HEK293 (cell line): ENCODE data around the gene CXCL17.

Experiments used
- FEZF1 ChIP-seq: fragments of 450-650 bp; formaldehyde crosslinking; IDR thresholded peaks from 2 replicates; pipeline ENCODE4 v1.5.1; 2016; ENCODE audit warnings: missing biosample characterization, missing genetic modification characterization
- KLF1 ChIP-seq: fragments of 450-650 bp; formaldehyde crosslinking; IDR thresholded peaks from 2 replicates; pipeline ENCODE4 v1.5.1; 2016; ENCODE audit warnings: missing biosample characterization, missing genetic modification characterization
- KLF10 ChIP-seq: fragments of 450-650 bp; IDR thresholded peaks from 2 replicates; pipeline ENCODE4 v1.5.1; 2018; ENCODE audit warnings: missing biosample characterization, mild to moderate bottlenecking, missing genetic modification characterization
- REPIN1 ChIP-seq: fragments of 450-650 bp; formaldehyde crosslinking; IDR thresholded peaks from 2 replicates; pipeline ENCODE4 v1.5.1; 2017; ENCODE audit warnings: missing biosample characterization, missing genetic modification characterization, low read depth
- SETDB1 ChIP-seq: IDR thresholded peaks from one replicate; pipeline ENCODE4 v1.6.1; 2017; ENCODE audit warnings: mild to moderate bottlenecking, low read length, moderate library complexity, mixed read lengths; ENCODE audit not compliant: insufficient read length
- WT1 ChIP-seq: fragments of 450-650 bp; formaldehyde crosslinking; IDR thresholded peaks from 2 replicates; pipeline ENCODE4 v1.5.1; 2016; ENCODE audit warnings: missing biosample characterization, missing genetic modification characterization
- YY2 ChIP-seq: fragments of 450-650 bp; formaldehyde crosslinking; IDR thresholded peaks from 2 replicates; pipeline ENCODE4 v1.5.1; 2016; ENCODE audit warnings: missing biosample characterization, missing genetic modification characterization
- ZBTB1 ChIP-seq: fragments of 450-650 bp; formaldehyde crosslinking; IDR thresholded peaks from 2 replicates; pipeline ENCODE4 v1.5.1; 2016; ENCODE audit warnings: missing biosample characterization, missing genetic modification characterization
- ZBTB17 ChIP-seq: fragments of 450-650 bp; formaldehyde crosslinking; IDR thresholded peaks from 2 replicates; pipeline ENCODE4 v1.5.1; 2016; ENCODE audit warnings: missing biosample characterization, missing genetic modification characterization
- ZBTB8A ChIP-seq: fragments of 450-650 bp; formaldehyde crosslinking; IDR thresholded peaks from 2 replicates; pipeline ENCODE4 v1.5.1; 2016; ENCODE audit warnings: missing biosample characterization, missing genetic modification characterization
- ZFP41 ChIP-seq: fragments of 450-650 bp; formaldehyde crosslinking; IDR thresholded peaks from 2 replicates; pipeline ENCODE4 v1.5.1; 2016; ENCODE audit warnings: missing biosample characterization, missing genetic modification characterization, borderline replicate concordance
- ZFP69B ChIP-seq: fragments of 450-650 bp; formaldehyde crosslinking; IDR thresholded peaks from 2 replicates; pipeline ENCODE4 v1.5.1; 2016; ENCODE audit warnings: missing biosample characterization, missing genetic modification characterization
- ZNF10 ChIP-seq: fragments of 450-650 bp; formaldehyde crosslinking; IDR thresholded peaks from 2 replicates; pipeline ENCODE4 v1.5.1; 2017; ENCODE audit warnings: missing biosample characterization, missing genetic modification characterization
- ZNF114 ChIP-seq: fragments of 450-650 bp; formaldehyde crosslinking; IDR thresholded peaks from 2 replicates; pipeline ENCODE4 v1.5.0; 2017; ENCODE audit warnings: missing biosample characterization, missing genetic modification characterization
- ZNF138 ChIP-seq: fragments of 450-650 bp; formaldehyde crosslinking; IDR thresholded peaks from 2 replicates; pipeline ENCODE4 v1.5.1; 2016; ENCODE audit warnings: missing biosample characterization, missing genetic modification characterization, borderline replicate concordance
- ZNF140 ChIP-seq: fragments of 450-650 bp; formaldehyde crosslinking; IDR thresholded peaks from 2 replicates; pipeline ENCODE4 v1.5.1; 2016; ENCODE audit warnings: missing biosample characterization, missing genetic modification characterization
- ZNF202 ChIP-seq: fragments of 450-650 bp; formaldehyde crosslinking; IDR thresholded peaks from 2 replicates; pipeline ENCODE4 v1.5.1; 2016; ENCODE audit warnings: missing biosample characterization, missing genetic modification characterization, borderline replicate concordance
- ZNF211 ChIP-seq: fragments of 450-650 bp; formaldehyde crosslinking; IDR thresholded peaks from 2 replicates; pipeline ENCODE4 v1.5.1; 2016; ENCODE audit warnings: low read depth, missing biosample characterization, missing genetic modification characterization
- ZNF221 ChIP-seq: fragments of 450-650 bp; formaldehyde crosslinking; IDR thresholded peaks from 2 replicates; pipeline ENCODE4 v1.5.1; 2017; ENCODE audit warnings: missing biosample characterization, missing genetic modification characterization, borderline replicate concordance
- ZNF239 ChIP-seq: fragments of 450-650 bp; formaldehyde crosslinking; IDR thresholded peaks from 2 replicates; pipeline ENCODE4 v1.5.1; 2016; ENCODE audit warnings: missing biosample characterization, missing genetic modification characterization
- ZNF324 ChIP-seq: fragments of 450-650 bp; formaldehyde crosslinking; IDR thresholded peaks from 2 replicates; pipeline ENCODE4 v1.5.1; 2016; ENCODE audit warnings: missing biosample characterization, missing genetic modification characterization
- ZNF37A ChIP-seq: fragments of 450-650 bp; IDR thresholded peaks from 2 replicates; pipeline ENCODE4 v1.5.1; 2018; ENCODE audit warnings: missing biosample characterization, missing genetic modification characterization
- ZNF433 ChIP-seq: fragments of 450-650 bp; formaldehyde crosslinking; IDR thresholded peaks from 2 replicates; pipeline ENCODE4 v1.5.1; 2016; ENCODE audit warnings: missing biosample characterization, missing genetic modification characterization, low read depth
- ZNF501 ChIP-seq: fragments of 450-650 bp; formaldehyde crosslinking; IDR thresholded peaks from 2 replicates; pipeline ENCODE4 v1.5.1; 2016; ENCODE audit warnings: missing biosample characterization, missing genetic modification characterization
- ZNF549 ChIP-seq: fragments of 450-650 bp; IDR thresholded peaks from 2 replicates; pipeline ENCODE4 v1.5.1; 2018; ENCODE audit warnings: missing biosample characterization, missing genetic modification characterization, mild to moderate bottlenecking, inconsistent platforms, moderate library complexity
- ZNF555 ChIP-seq: fragments of 450-650 bp; formaldehyde crosslinking; conservative IDR thresholded peaks from 2 replicates; pipeline ENCODE4 v1.5.1; 2017; ENCODE audit warnings: missing biosample characterization, mild to moderate bottlenecking, missing genetic modification characterization, inconsistent platforms
- ZNF660 ChIP-seq: fragments of 450-650 bp; IDR thresholded peaks from 2 replicates; pipeline ENCODE4 v1.5.1; 2018; ENCODE audit warnings: missing biosample characterization, mild to moderate bottlenecking, missing genetic modification characterization
- ZNF670 ChIP-seq: fragments of 450-650 bp; formaldehyde crosslinking; IDR thresholded peaks from 2 replicates; pipeline ENCODE4 v1.5.1; 2016; ENCODE audit warnings: missing biosample characterization, missing genetic modification characterization, low read depth
- ZNF768 ChIP-seq: fragments of 450-650 bp; formaldehyde crosslinking; IDR thresholded peaks from 2 replicates; pipeline ENCODE4 v1.5.1; 2018; ENCODE audit warnings: missing biosample characterization, mild to moderate bottlenecking, missing genetic modification characterization
- TF ChIP-seq, protein P1 (sequence below): fragments of 450-650 bp; formaldehyde crosslinking; IDR thresholded peaks from 2 replicates; pipeline ENCODE4 v1.5.1; 2016; ENCODE audit warnings: missing biosample characterization, missing genetic modification characterization
- TF ChIP-seq, protein P2 (sequence below): fragments of 450-650 bp; formaldehyde crosslinking; conservative IDR thresholded peaks from 2 replicates; pipeline ENCODE4 v1.5.1; 2016; ENCODE audit warnings: low read depth, missing biosample characterization, missing genetic modification characterization
- TF ChIP-seq, protein P3 (sequence below): fragments of 450-650 bp; formaldehyde crosslinking; IDR thresholded peaks from 2 replicates; pipeline ENCODE4 v1.5.1; 2016; ENCODE audit warnings: missing biosample characterization, missing genetic modification characterization

The CXCL17 gene

DNA sequence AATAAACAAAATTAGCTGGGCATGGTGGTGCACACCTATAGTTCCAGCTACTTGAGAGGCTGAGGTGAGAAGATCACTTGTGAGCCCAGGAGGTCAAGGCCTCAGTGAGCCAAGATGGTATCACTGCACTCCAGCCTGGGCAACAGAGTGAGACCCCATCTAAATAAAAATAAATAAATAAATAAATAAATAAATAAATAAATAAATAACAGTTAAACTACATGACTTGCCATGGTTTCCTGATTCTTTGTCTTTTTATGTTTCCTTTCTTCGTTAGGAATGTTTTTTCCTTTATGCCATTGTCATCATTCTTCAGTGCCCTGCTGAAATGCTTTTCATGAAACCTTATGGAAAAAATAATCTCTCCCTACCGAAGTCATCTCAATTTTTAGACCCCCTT is 35.2 kb upstream of the CXCL17 start (continued):
- TF ChIP-seq, protein P1, sequence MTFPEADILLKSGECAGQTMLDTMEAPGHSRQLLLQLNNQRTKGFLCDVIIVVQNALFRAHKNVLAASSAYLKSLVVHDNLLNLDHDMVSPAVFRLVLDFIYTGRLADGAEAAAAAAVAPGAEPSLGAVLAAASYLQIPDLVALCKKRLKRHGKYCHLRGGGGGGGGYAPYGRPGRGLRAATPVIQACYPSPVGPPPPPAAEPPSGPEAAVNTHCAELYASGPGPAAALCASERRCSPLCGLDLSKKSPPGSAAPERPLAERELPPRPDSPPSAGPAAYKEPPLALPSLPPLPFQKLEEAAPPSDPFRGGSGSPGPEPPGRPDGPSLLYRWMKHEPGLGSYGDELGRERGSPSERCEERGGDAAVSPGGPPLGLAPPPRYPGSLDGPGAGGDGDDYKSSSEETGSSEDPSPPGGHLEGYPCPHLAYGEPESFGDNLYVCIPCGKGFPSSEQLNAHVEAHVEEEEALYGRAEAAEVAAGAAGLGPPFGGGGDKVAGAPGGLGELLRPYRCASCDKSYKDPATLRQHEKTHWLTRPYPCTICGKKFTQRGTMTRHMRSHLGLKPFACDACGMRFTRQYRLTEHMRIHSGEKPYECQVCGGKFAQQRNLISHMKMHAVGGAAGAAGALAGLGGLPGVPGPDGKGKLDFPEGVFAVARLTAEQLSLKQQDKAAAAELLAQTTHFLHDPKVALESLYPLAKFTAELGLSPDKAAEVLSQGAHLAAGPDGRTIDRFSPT (tag by site-specific recombination), result no peak
- TF ChIP-seq ZNF768 (tag by site-specific recombination), result no peak
- TF ChIP-seq ZNF501 (tag by site-specific recombination), result 0 out of 2 replicates have a peak, but pooled peaks have one; percentile 41
- no peak for TF ChIP-seq ZFP41 (tag by site-specific recombination)
- TF ChIP-seq ZBTB1 (tag by site-specific recombination), result no peak
- TF ChIP-seq SETDB1, result no peak
- TF ChIP-seq ZNF140 (tag by site-specific recombination), result peak; percentile 72; the same call in 1 of the 2 replicates
- no peak for TF ChIP-seq ZNF37A (tag by site-specific recombination)
- peak; percentile 58; the same call in 1 of the 2 replicates for TF ChIP-seq ZNF433
- TF ChIP-seq ZNF10, result no peak
- no peak for TF ChIP-seq KLF10
- TF ChIP-seq, protein P2, sequence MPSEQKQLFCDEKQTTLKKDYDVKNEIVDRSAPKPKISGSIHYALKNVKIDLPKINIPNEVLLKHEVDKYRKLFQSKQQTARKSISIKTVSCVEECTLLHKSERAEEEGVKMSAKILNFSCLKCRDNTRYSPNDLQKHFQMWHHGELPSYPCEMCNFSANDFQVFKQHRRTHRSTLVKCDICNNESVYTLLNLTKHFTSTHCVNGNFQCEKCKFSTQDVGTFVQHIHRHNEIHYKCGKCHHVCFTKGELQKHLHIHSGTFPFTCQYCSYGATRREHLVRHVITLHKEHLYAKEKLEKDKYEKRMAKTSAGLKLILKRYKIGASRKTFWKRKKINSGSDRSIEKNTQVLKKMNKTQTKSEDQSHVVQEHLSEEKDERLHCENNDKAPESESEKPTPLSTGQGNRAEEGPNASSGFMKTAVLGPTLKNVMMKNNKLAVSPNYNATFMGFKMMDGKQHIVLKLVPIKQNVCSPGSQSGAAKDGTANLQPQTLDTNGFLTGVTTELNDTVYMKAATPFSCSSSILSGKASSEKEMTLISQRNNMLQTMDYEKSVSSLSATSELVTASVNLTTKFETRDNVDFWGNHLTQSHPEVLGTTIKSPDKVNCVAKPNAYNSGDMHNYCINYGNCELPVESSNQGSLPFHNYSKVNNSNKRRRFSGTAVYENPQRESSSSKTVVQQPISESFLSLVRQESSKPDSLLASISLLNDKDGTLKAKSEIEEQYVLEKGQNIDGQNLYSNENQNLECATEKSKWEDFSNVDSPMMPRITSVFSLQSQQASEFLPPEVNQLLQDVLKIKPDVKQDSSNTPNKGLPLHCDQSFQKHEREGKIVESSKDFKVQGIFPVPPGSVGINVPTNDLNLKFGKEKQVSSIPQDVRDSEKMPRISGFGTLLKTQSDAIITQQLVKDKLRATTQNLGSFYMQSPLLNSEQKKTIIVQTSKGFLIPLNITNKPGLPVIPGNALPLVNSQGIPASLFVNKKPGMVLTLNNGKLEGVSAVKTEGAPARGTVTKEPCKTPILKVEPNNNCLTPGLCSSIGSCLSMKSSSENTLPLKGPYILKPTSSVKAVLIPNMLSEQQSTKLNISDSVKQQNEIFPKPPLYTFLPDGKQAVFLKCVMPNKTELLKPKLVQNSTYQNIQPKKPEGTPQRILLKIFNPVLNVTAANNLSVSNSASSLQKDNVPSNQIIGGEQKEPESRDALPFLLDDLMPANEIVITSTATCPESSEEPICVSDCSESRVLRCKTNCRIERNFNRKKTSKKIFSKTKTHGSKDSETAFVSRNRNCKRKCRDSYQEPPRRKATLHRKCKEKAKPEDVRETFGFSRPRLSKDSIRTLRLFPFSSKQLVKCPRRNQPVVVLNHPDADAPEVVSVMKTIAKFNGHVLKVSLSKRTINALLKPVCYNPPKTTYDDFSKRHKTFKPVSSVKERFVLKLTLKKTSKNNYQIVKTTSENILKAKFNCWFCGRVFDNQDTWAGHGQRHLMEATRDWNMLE, result peak; percentile 86
- TF ChIP-seq ZNF211, result no peak
- TF ChIP-seq ZNF549 (tag by site-specific recombination), result no peak
- no peak for TF ChIP-seq ZNF221 (tag by site-specific recombination)
- TF ChIP-seq ZFP69B (tag by site-specific recombination), result no peak
- no peak for TF ChIP-seq REPIN1
- 0 out of 2 replicates have a peak, but pooled peaks have one; percentile 56 for TF ChIP-seq ZNF202 (tag by site-specific recombination)
- peak; percentile 92 for TF ChIP-seq ZNF555 (tag by site-specific recombination)
- TF ChIP-seq KLF1, result no peak
- TF ChIP-seq ZNF660, result no peak
- peak; percentile 63; the same call in 1 of the 2 replicates for TF ChIP-seq ZNF138 (tag by site-specific recombination)
- no peak for TF ChIP-seq ZNF114
- TF ChIP-seq ZBTB17, result no peak
- TF ChIP-seq ZNF670 (tag by site-specific recombination), result no peak
- TF ChIP-seq, protein P3, sequence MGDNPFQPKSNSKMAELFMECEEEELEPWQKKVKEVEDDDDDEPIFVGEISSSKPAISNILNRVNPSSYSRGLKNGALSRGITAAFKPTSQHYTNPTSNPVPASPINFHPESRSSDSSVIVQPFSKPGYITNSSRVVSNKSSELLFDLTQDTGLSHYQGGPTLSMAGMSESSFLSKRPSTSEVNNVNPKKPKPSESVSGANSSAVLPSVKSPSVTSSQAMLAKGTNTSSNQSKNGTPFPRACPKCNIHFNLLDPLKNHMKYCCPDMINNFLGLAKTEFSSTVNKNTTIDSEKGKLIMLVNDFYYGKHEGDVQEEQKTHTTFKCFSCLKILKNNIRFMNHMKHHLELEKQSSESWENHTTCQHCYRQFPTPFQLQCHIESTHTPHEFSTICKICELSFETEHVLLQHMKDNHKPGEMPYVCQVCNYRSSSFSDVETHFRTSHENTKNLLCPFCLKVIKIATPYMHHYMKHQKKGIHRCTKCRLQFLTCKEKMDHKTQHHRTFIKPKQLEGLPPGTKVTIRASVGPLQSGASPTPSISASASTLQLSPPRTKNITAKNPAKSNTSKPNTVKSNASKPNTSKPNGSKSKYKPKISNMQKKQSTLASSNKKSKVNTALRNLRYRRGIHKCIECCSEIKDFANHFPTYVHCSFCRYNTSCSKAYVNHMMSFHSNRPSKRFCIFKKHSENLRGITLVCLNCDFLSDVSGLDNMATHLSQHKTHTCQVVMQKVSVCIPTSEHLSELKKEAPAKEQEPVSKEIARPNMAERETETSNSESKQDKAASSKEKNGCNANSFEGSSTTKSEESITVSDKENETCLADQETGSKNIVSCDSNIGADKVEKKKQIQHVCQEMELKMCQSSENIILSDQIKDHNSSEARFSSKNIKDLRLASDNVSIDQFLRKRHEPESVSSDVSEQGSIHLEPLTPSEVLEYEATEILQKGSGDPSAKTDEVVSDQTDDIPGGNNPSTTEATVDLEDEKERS (tag by site-specific recombination), result no peak
- no peak for TF ChIP-seq WT1
- no peak for TF ChIP-seq ZNF324
- TF ChIP-seq FEZF1 (tag by site-specific recombination), result no peak
- TF ChIP-seq ZBTB8A (tag by site-specific recombination), result peak; percentile 66
- TF ChIP-seq YY2 (tag by site-specific recombination), result no peak
- no peak for TF ChIP-seq ZNF239
